ENCODE results near the gene CRB1. TPM values are rescaled to one million over a fixed set of nuclear protein-coding genes. Genes with fewer than 3 reads are reported as not detected.

CRB1 gene
- polyA plus RNA-seq, 1 donor from 2014 or later: 2.3 TPM

GRCh38 chr1:197358959-197359358 lies 90.9 kb downstream of the CRB1 start:
- Histone ChIP-seq H3K27me3 (ENCODE audit: insufficient read depth, low read depth, low read length) (no peaks in the 10 kb centered on the region), H3K27ac (ENCODE audit: low read length) (no peak overlapping the region), H3K9me2 (ENCODE audit: insufficient read depth, low read length) (no peaks in the 10 kb centered on the region), H4K20me1 (ENCODE audit: insufficient read depth) (no peaks in the 10 kb centered on the region), H3F3A (ENCODE audit: insufficient read depth, low read length, poor library complexity, severe bottlenecking) (no peaks in the 10 kb centered on the region), H3K9me3 (ENCODE audit: low read length) (no peaks in the 10 kb centered on the region), H3K9ac (ENCODE audit: low read length) (no peak overlapping the region), H3K79me2 (replicated peaks; ENCODE audit: insufficient read depth, low read length) (no peaks in the 10 kb centered on the region), H2AFZ (ENCODE audit: low read depth, low read length) (no peak overlapping the region), H3K4me2 (ENCODE audit: low read length) (no peak overlapping the region), H3K4me3 (ENCODE audit: low read length) (no peak overlapping the region), H3K36me3 (ENCODE audit: insufficient read depth, low read length) (no peaks in the 10 kb centered on the region)
- TF ChIP-seq MXI1 (conservative IDR thresholded peaks at IDR 0.05; ENCODE audit: poor library complexity, severe bottlenecking) (no peak), EZH2 (IDR thresholded peaks at IDR 0.05; ENCODE audit: borderline replicate concordance, insufficient read depth, low read length, poor library complexity, severe bottlenecking) (no peak), REST (IDR thresholded peaks at IDR 0.05; ENCODE audit: borderline replicate concordance) (no peak), EP300 (conservative IDR thresholded peaks at IDR 0.05; ENCODE audit: poor library complexity, severe bottlenecking) (no peak), RAD21 (conservative IDR thresholded peaks at IDR 0.05) (no peak), CTCF (IDR thresholded peaks at IDR 0.05; ENCODE audit: poor library complexity, severe bottlenecking) (no peak), SMC3 (conservative IDR thresholded peaks at IDR 0.05; ENCODE audit: poor library complexity) (no peak), TAF1 (IDR thresholded peaks at IDR 0.05; ENCODE audit: low read depth) (no peak), POLR2AphosphoS5 (IDR thresholded peaks at IDR 0.05) (no peak)

DNA sequence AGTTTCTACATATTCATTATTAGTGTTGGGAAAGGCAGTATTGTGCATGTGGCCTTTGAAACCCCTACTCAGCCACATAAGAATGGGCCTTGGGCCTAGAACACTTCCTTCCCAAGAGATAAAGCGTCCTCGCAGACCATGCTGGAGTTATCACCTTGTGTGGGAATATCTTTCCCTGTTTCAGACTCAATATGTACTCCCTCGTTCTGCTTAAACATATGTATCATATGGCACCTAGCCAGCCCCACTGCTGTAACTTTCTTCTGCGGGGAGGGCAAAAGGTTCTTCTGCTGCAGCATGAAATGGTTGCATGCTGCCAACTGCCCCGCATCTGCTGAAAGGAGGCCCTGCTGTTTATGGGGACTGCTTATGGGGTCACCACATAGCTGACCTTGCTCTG lies 92.0 kb downstream of the CRB1 start:
- H3K27me3 ChIP-seq (ENCODE audit: insufficient read depth, low read depth, low read length): no peaks in the 10 kb centered on the region
- H3K9me2 ChIP-seq (ENCODE audit: insufficient read depth, low read length): no peaks in the 10 kb centered on the region
- no peak overlapping the region for H3K4me3 ChIP-seq (ENCODE audit: low read length)
- no peaks in the 10 kb centered on the region for H3K9me3 ChIP-seq (ENCODE audit: low read length)
- H3K4me2 ChIP-seq (ENCODE audit: low read length): no peak overlapping the region
- H4K20me1 ChIP-seq (ENCODE audit: insufficient read depth): no peaks in the 10 kb centered on the region
- TF ChIP-seq EP300 (conservative IDR thresholded peaks at IDR 0.05; ENCODE audit: poor library complexity, severe bottlenecking): no peak
- TF ChIP-seq RAD21 (conservative IDR thresholded peaks at IDR 0.05): no peak
- TF ChIP-seq SMC3 (conservative IDR thresholded peaks at IDR 0.05; ENCODE audit: poor library complexity): no peak
- TF ChIP-seq CTCF (IDR thresholded peaks at IDR 0.05; ENCODE audit: poor library complexity, severe bottlenecking): no peak
- no peak for TF ChIP-seq EZH2 (IDR thresholded peaks at IDR 0.05; ENCODE audit: borderline replicate concordance, insufficient read depth, low read length, poor library complexity, severe bottlenecking)
- TF ChIP-seq REST (IDR thresholded peaks at IDR 0.05; ENCODE audit: borderline replicate concordance): no peak
- no peak for TF ChIP-seq MXI1 (conservative IDR thresholded peaks at IDR 0.05; ENCODE audit: poor library complexity, severe bottlenecking)
- TF ChIP-seq TAF1 (IDR thresholded peaks at IDR 0.05; ENCODE audit: low read depth): no peak
- no peak for TF ChIP-seq POLR2AphosphoS5 (IDR thresholded peaks at IDR 0.05)
- no peak overlapping the region for H3K9ac ChIP-seq (ENCODE audit: low read length)
- H3K79me2 ChIP-seq (replicated peaks; ENCODE audit: insufficient read depth, low read length): no peaks in the 10 kb centered on the region
- H2AFZ ChIP-seq (ENCODE audit: low read depth, low read length): no peak overlapping the region
- H3F3A ChIP-seq (ENCODE audit: insufficient read depth, low read length, poor library complexity, severe bottlenecking): no peaks in the 10 kb centered on the region
- no peaks in the 10 kb centered on the region for H3K36me3 ChIP-seq (ENCODE audit: insufficient read depth, low read length)
- no peak overlapping the region for H3K27ac ChIP-seq (ENCODE audit: low read length)

All from neural cell (in vitro differentiated cells).